ENCODE measurements around the gene TCP10L. TPM values are rescaled to one million over a fixed set of nuclear protein-coding genes. Genes with fewer than 3 reads are reported as not detected.

The TCP10L gene
- total RNA-seq, 4 donors from 2014 or later = 0.14 to 0.79 TPM; not detected in 2

DNA sequence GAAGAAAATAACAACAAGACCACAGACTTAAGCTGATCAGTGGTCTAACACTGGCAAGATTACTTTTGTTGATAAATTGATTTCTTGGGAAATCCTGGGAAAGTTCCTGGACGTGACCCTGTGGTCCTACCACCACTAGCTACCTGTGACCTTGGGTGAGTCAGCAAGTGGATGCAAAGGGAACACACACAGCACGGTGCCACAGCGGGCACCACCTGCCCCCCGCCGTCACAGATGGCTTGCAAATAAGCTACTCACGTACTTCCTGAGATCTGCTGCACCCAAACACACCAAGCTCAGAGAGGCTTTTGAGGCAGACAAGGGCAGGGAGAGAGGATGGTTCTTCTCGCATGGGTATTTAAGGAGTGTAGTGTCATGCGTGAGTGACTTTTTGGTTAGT lies 14.2 kb upstream of the TCP10L start:
- H3K27me3 ChIP-seq = no peaks in the 10 kb centered on the region
- no peak overlapping the region for H3K4me3 ChIP-seq
- no peaks in the 10 kb centered on the region for H3K9me3 ChIP-seq
- in situ Hi-C loops (cut with MboI; ENCODE audit: low pct_ligation_motif_present in 1 of 4, low pct_unique_long_range_greater_than_20kb in 1 of 4, low sequenced_read_pairs in 3 of 4) = loop anchor here in 1 of 4 donors (10.0 kb wide), 1 partner anchor 195 kb away; no protein-coding TSS in a partner anchor
- 90 to 100% methylated on average over 1 to 8 of the region's 8 CpGs for WGBS, 2 donors (ENCODE audit: low coverage in 1 of 2)
- H3K4me1 ChIP-seq = no peaks in the 10 kb centered on the region
- no peak for DNase-seq
- H3K27ac ChIP-seq = no peak overlapping the region
- H3K36me3 ChIP-seq = peaks cover 0 to 25% (median 7%) of the 10 kb centered on the region in 4 donors
- intact Hi-C loops (cut with DNase I; ENCODE audit: low total_unique reads) = no loop called here
- TF ChIP-seq POLR2AphosphoS5 (IDR thresholded peaks at IDR 0.05) = no peak
- TF ChIP-seq CTCF (IDR thresholded peaks at IDR 0.05) = no peak
- no peak for TF ChIP-seq POLR2A (IDR thresholded peaks at IDR 0.05)
- no peak for TF ChIP-seq EP300 (IDR thresholded peaks at IDR 0.05; ENCODE audit: low read depth)

DNA sequence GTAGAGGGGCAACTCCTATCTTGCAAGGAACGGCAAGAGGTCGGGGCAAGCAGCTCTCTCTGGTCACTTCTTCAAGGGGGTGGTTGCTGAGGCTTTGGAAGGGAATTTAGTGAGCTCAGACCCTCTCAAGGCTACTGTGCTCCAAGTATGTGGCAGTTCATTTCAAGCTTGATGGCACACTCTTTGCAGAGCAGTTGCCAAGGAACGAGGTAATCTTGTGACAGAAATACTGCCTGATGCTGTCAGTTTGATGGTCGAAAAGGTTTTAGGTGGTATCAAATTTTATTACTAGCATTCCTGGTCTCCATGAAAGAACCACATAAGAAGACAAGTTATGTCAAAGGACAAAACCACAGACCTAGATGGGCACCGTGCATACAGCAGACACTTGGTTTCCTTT lies 13.8 kb upstream of the TCP10L start:
- TF ChIP-seq EP300 (IDR thresholded peaks at IDR 0.05; ENCODE audit: low read depth) (no peak), CTCF (IDR thresholded peaks at IDR 0.05) (no peak), POLR2AphosphoS5 (IDR thresholded peaks at IDR 0.05) (no peak), POLR2A (IDR thresholded peaks at IDR 0.05) (no peak)
- no peaks in the 10 kb centered on the region for H3K4me1 ChIP-seq
- H3K36me3 ChIP-seq = peaks cover 0 to 23% (median 6%) of the 10 kb centered on the region in 4 donors
- H3K9me3 ChIP-seq = no peaks in the 10 kb centered on the region
- intact Hi-C loops (cut with DNase I; ENCODE audit: low total_unique reads) = no loop called here
- DNase-seq = no peak
- no peak overlapping the region for H3K27ac ChIP-seq
- no peak overlapping the region for H3K4me3 ChIP-seq
- in situ Hi-C loops (cut with MboI; ENCODE audit: low pct_ligation_motif_present in 1 of 4, low pct_unique_long_range_greater_than_20kb in 1 of 4, low sequenced_read_pairs in 3 of 4) = loop anchor here in 1 of 4 donors (10.0 kb wide), 1 partner anchor 194 kb away; no protein-coding TSS in a partner anchor
- no peaks in the 10 kb centered on the region for H3K27me3 ChIP-seq
- WGBS, 2 donors (ENCODE audit: low coverage in 1 of 2) = 51 to 79% methylated on average over 3 to 5 of the region's 5 CpGs

DNA sequence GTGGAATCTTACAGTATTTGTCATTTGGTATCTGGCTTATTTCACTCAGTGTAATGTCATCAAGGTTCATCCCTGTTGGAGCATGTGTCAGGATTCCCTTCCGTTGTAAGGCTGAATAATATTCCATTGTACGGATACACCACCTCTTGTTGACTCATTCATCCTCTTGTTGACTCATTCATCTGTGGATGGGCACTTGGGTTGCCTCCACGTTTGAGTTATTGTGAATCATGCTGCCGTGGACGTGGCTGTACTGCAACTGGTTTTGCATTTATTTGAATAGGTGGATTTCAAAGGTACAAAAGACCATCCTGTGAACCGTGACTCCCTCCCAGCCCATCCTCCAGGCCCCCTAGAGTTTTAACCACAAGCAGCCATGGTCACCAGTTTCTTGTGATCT lies 11.9 kb upstream of the TCP10L start:
- H3K4me1 ChIP-seq = no peaks in the 10 kb centered on the region
- no peaks in the 10 kb centered on the region for H3K9me3 ChIP-seq
- WGBS, 2 donors (ENCODE audit: low coverage in 1 of 2) = 51% methylated on average over 6 of the region's 6 CpGs; no CpG with 5 or more reads in 1 of the 2 donors
- no peak overlapping the region for H3K4me3 ChIP-seq
- H3K27ac ChIP-seq = no peak overlapping the region
- in situ Hi-C loops (cut with MboI; ENCODE audit: low pct_ligation_motif_present in 1 of 4, low pct_unique_long_range_greater_than_20kb in 1 of 4, low sequenced_read_pairs in 3 of 4) (loop anchor here in 1 of 4 donors (10.0 kb wide), 1 partner anchor 192 kb away; no protein-coding TSS in a partner anchor), intact Hi-C loops (cut with DNase I; ENCODE audit: low total_unique reads) (no loop called here)
- no peaks in the 10 kb centered on the region for H3K27me3 ChIP-seq
- no peak for TF ChIP-seq POLR2AphosphoS5 (IDR thresholded peaks at IDR 0.05)
- no peak for TF ChIP-seq POLR2A (IDR thresholded peaks at IDR 0.05)
- no peak for TF ChIP-seq EP300 (IDR thresholded peaks at IDR 0.05; ENCODE audit: low read depth)
- TF ChIP-seq CTCF (IDR thresholded peaks at IDR 0.05) = no peak
- no peak for DNase-seq
- H3K36me3 ChIP-seq = peaks cover 0 to 6% (median 2%) of the 10 kb centered on the region in 4 donors

GRCh38 chr21:32595431-32595830 lies 10.1 kb upstream of the TCP10L start:
- TF ChIP-seq POLR2AphosphoS5 (IDR thresholded peaks at IDR 0.05) (no peak), POLR2A (IDR thresholded peaks at IDR 0.05) (no peak), CTCF (IDR thresholded peaks at IDR 0.05) (no peak), EP300 (IDR thresholded peaks at IDR 0.05; ENCODE audit: low read depth) (no peak)
- WGBS, 2 donors (ENCODE audit: low coverage in 1 of 2) = 75% methylated on average over 11 of the region's 11 CpGs; no CpG with 5 or more reads in 1 of the 2 donors
- in situ Hi-C loops (cut with MboI; ENCODE audit: low pct_ligation_motif_present in 1 of 4, low pct_unique_long_range_greater_than_20kb in 1 of 4, low sequenced_read_pairs in 3 of 4) = loop anchor here in 1 of 4 donors (10.0 kb wide), 1 partner anchor 191 kb away; no protein-coding TSS in a partner anchor

More at GRCh38 chr21:32595431-32595830, 10.1 kb upstream of the TCP10L start:
- Histone ChIP-seq H3K27ac (no peak overlapping the region), H3K4me3 (no peak overlapping the region), H3K4me1 (no peaks in the 10 kb centered on the region), H3K27me3 (no peaks in the 10 kb centered on the region), H3K36me3 (no peaks in the 10 kb centered on the region), H3K9me3 (no peaks in the 10 kb centered on the region)
- intact Hi-C loops (cut with DNase I; ENCODE audit: low total_unique reads) = no loop called here
- no peak for DNase-seq

All from transverse colon (tissue), 4 donors.